Measurements from ENCODE around the gene TMEM147.
"Not testable (repeated sequence)": the region's sequence is repeated elsewhere in the genome, so short reads cannot be mapped to it uniquely, and the experiment has no call there.

Gene TMEM147

DNA sequence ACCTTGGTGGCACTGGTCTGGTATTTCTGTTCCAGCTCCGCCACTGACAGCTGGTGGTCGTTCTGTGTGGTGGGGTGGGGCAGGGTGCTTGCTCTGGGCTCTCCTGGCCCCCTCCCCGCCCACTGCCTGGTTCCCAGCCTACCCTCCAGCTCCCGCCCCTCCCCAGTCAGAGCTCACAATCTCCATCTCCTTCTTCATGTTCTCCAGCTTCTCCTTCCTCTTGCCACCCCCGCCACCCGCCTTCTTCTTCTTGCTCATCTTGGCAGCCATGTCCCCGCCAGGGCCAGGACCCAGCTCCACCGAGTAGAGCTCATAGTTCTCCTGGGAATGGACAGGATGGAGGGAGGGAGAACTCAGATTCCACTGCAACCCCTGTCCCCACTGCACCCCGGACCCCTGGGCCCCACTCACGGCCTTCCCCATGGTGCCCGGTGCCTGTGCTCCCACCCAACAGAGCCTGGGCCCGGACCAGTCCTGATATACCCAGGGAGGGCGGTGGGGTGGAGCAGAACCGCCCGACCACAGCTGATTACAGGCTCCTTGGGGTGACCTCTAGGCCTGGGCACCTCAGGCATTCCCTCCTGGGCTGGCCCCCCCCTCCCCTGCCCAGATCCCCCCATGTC lies 17.9 kb downstream of the TMEM147 start, which contains the start of gene ATP4A:
Gene ATP4A, minus strand, starts transcription at position 452 of the 623 bp plus-strand sequence. Its CDS starts 29 bp downstream, at position 423.
- no peak for DNase-seq (ENCODE audit: low spot score)

DNA sequence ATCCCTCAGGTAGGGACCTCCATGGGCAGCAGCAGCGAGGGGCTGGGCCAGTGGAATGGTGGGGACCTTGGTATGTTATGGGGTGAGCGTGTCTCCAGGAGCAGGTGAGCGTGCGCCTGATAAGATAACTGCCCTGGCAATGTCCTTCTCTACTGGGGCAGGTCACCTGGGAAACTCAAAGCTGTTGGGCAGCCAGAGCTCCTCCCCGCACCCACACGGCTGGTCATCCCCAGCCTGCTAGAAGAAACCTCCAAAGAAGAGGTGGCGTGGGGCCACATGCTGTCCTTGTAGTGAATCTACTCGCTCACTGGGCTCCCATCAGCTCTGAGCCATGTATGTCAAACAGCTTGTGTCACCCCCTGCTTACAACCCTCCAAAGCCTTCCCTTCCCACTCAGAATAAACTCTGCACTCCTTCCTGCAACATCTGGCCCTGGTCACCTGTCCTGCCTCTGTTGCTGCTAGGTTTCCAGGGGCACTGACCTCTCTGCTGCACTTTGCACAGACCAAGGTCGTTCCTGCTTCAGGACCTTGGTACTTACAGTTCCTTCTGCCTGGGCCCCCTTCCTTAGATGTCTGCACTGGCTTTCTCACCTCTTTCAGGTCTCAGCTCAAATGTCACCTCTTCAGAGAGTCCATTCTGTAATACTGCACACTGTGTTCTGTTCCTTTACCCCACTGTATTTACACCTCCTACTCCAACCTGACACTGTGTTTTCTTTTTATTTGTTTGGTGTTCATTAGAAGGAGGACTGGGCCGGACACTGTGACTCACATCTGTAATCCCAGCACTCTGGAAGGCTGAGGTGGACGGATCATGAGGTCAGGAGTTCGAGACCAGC lies 19.8 kb downstream of the TMEM147 start:
- no peak for DNase-seq (ENCODE audit: low spot score)

DNA sequence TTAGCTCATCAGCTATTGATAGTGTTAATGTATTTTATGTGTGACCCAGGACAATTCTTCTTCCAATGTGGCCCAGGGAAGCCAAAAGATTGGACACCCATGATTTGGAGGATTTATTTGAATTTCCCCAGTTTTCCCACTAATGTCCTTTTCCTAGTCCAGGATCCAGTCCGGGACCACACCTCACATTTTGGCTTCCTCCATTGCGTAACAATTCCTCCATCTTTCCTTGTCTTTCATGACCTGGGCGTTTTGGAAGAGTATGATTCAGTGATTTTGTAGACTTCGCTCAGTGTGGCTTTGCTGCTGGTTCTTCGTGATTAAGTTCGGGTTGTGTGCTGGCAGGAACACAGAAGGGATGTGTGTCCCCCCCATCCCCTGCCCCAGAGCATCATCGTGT lies 21.3 kb downstream of the TMEM147 start:
- DNase-seq (ENCODE audit: low spot score) = no peak

GRCh38 chr19:35569281-35569781 lies 23.9 kb downstream of the TMEM147 start:
- DNase-seq (ENCODE audit: low spot score) = no peak

- no peak for DNase-seq (ENCODE audit: low spot score)
Measured at GRCh38 chr19:35571406-35571965, 26.1 kb downstream of the TMEM147 start.

DNA sequence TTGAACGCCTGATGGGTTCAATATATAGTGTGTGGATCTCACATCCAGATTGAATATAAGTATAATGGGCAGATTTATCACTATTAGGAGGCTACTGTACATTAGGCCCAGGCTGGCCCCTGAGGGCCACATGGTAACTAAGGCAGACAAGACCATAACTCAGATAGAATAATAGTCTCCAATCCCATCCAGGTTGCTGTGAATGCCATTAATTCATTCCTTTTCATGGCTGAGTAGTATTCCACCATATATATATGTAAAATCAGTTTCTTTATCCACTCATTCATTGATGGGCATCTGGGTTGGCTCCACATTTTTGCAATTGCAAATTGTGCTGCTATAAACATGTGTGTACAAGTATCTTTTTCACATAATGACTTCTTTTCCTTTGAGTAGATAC lies 32.5 kb downstream of the TMEM147 start:
- no peak for DNase-seq (ENCODE audit: low spot score)

- DNase-seq (ENCODE audit: low spot score) = no peak
Measured at GRCh38 chr19:35578707-35579106, 33.3 kb downstream of the TMEM147 start.

GRCh38 chr19:35582760-35583159 lies 37.3 kb downstream of the TMEM147 start:
- no peak for DNase-seq (ENCODE audit: low spot score)

- DNase-seq (ENCODE audit: low spot score) = no peak
Measured at GRCh38 chr19:35585848-35586247, 40.4 kb downstream of the TMEM147 start, which contains the start of gene PMIS2. Gene PMIS2, plus strand, starts transcription at chr19:35586173. Its CDS starts 87 bp downstream, at chr19:35586260.

DNA sequence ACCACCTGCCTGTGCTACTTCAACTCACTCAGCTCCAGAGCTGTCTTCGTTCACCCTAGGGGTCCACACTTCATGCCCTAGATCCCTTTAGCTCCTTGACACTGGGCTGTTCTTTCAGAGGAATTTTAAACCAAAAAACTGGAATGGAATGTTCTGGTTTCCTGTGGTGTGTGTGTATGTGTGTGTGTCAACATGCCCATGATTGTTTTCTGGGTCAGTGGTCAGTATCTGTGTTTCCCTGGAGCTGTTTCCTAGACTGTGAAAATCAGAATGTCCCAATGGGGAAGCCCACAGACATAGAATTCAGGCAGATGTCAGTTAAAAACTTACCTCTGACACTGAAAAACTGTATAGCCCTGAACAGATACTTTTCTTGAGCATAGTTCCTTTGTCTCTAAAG lies 41.9 kb downstream of the TMEM147 start:
- no peak for DNase-seq (ENCODE audit: low spot score)

DNA sequence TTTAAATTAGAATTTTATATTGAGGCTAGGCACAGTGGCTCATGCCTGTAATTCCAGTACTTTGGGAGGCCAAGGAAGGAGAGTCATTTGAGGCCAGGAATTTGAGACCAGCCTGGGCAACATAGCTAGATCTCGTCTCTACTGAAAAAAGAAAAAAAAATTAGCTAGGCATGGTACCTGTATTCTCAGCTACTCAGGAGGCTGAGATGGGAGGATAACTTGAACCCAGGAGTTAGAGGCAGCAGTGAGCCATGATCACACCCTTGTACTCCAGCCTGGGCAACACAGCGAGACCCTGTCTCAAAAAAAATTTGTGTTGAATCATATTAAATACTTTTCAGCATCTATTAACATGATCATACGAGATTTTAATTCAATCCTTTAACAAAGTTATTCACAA lies 45.4 kb downstream of the TMEM147 start:
- DNase-seq (ENCODE audit: low spot score) = no peak

DNA sequence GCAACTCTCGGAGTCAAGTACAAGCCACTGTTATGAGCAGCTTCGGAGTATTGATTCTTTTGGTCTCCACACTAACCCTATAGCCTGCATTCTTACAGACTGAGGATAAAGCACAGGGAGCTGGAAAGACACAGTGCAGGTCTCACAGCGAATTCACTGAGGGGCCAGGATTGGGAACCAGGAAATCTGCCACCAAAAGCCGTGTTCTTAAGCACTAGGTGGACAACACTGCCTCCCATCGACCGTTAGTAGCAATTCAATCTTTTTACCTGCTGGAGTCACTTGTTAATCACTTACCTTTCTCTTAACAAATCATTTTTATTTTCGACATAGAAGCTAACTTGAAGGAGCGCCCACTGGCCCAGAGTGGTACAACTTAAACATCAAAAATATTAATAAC lies 46.8 kb downstream of the TMEM147 start:
- no peak for DNase-seq (ENCODE audit: low spot score)

GRCh38 chr19:35595026-35595425 lies 49.6 kb downstream of the TMEM147 start:
- DNase-seq (ENCODE audit: low spot score) = not testable (repeated sequence)

- no peak for DNase-seq (ENCODE audit: low spot score)
Measured at GRCh38 chr19:35595928-35596327, 50.5 kb downstream of the TMEM147 start.

GRCh38 chr19:35596366-35596999 lies 51.1 kb downstream of the TMEM147 start:
- no peak for DNase-seq (ENCODE audit: low spot score)

Measured in RKO (cell line).